Esophagus muscularis mucosa (tissue), 4 donors: Measurements from ENCODE around the gene AQP2. TPM values are rescaled to one million over a fixed set of nuclear protein-coding genes. Genes with fewer than 3 reads are reported as not detected.

Source experiments
- DNase-seq: peaks from one replicate; pipeline ENCODE4 v3.0.0-alpha.2; 2017; ENCODE audit errors: extremely low spot score
- H3K27ac ChIP-seq, 4 donors: fragments of 200-600 bp; sonication (generic); replicated peaks in 1 of 4; 1 replicate in 3 of 4; 2 replicates in 1 of 4; pipeline ENCODE4 v1.5.1; 2016 to 2019; ENCODE audit warnings: mild to moderate bottlenecking in 1 of 4
- H3K27me3 ChIP-seq, 4 donors: fragments of 200-600 bp; sonication (generic); one replicate each; pipeline versions ENCODE4 v1.5.1 to v1.6.0; 2016 to 2019
- H3K36me3 ChIP-seq, 4 donors: fragments of 200-600 bp; sonication (generic); one replicate each; pipeline ENCODE4 v1.5.1; 2016 to 2019
- H3K4me1 ChIP-seq, 4 donors: fragments of 200-600 bp; sonication (generic); one replicate each; pipeline ENCODE4 v1.5.1; 2016 to 2019
- H3K4me3 ChIP-seq, 4 donors: fragments of 200-600 bp; sonication (generic); 1 replicate in 2 of 4; 2 replicates in 2 of 4; pipeline ENCODE4 v1.5.1; 2016 to 2019; ENCODE audit warnings: mild to moderate bottlenecking in 4 of 4, moderate library complexity in 1 of 4
- H3K9me3 ChIP-seq, 4 donors: fragments of 200-600 bp; sonication (generic); 1 replicate in 3 of 4; 2 replicates in 1 of 4; pipeline ENCODE4 v1.5.1; 2016 to 2019
- CTCF ChIP-seq, 3 experiments: fragments of 200-600 bp in 2 of 3; fragments of 450-650 bp in 1 of 3; sonication (generic) in 2 of 3; IDR thresholded peaks; one replicate each; pipeline ENCODE4 v1.5.1; 2017 to 2019; ENCODE audit warnings: antibody characterized with exemption in 3 of 3, mild to moderate bottlenecking in 2 of 3, moderate library complexity in 1 of 3
- EP300 ChIP-seq: sonication (generic); formaldehyde crosslinking; IDR thresholded peaks from one replicate; pipeline ENCODE4 v1.6.1; 2017; ENCODE audit warnings: antibody characterized with exemption
- POLR2A ChIP-seq: fragments of 450-650 bp; IDR thresholded peaks from one replicate; pipeline ENCODE4 v1.6.1; 2017; ENCODE audit warnings: antibody characterized with exemption, moderate library complexity, mild to moderate bottlenecking, low read depth
- POLR2AphosphoS5 ChIP-seq, 2 donors: sonication (generic); formaldehyde crosslinking; IDR thresholded peaks; one replicate each; pipeline ENCODE4 v1.6.1; 2017; ENCODE audit warnings: antibody characterized with exemption in 2 of 2
- WGBS: methylation state at CpG from one replicate; pipeline ENCODE4 v1.1.5; 2018; 5-methylcytosine and 5-hydroxymethylcytosine counted together
- intact Hi-C: fragments of 100-400 bp; cut with DNase I; formaldehyde crosslinking; loops from one replicate; pipeline ENCODE4 v1.15.1; 2023
- total RNA-seq, 4 donors: library from RNA; depleted of rRNA; stranded (reverse); fragments of >200 nt; gene quantifications; one replicate each; pipeline versions ENCODE4 v1.1.0 to v1.2.1, GENCODE V29; 2016

Gene AQP2
- total RNA-seq, 4 donors from 2014 or later, result not detected

- no peak for TF ChIP-seq CTCF (IDR thresholded peaks at IDR 0.05)
- TF ChIP-seq POLR2A, result no peak
- no peak for TF ChIP-seq POLR2AphosphoS5 (IDR thresholded peaks at IDR 0.05)
- TF ChIP-seq EP300, result no peak
- no peaks in the 10 kb centered on the region for H3K9me3 ChIP-seq
- H3K4me1 ChIP-seq, result peaks cover 5 to 11% (median 10%) of the 10 kb centered on the region in 4 donors
- H3K27me3 ChIP-seq, result no peaks in the 10 kb centered on the region
- intact Hi-C loops, result no loop called here
- no peak overlapping the region for H3K27ac ChIP-seq
- H3K36me3 ChIP-seq, result no peaks in the 10 kb centered on the region
- no peak overlapping the region for H3K4me3 ChIP-seq
- DNase-seq, result no peak
- 95% methylated on average over 4 of the region's 5 CpGs for WGBS
Measured at GRCh38 chr12:49944046-49944445, 6.5 kb upstream of the AQP2 start.

GRCh38 chr12:49944718-49945117 is 5.8 kb upstream of the AQP2 start:
- WGBS, result 85% methylated on average over 3 of the region's 3 CpGs
- H3K4me1 ChIP-seq, result peaks cover 5 to 11% (median 10%) of the 10 kb centered on the region in 4 donors
- no peaks in the 10 kb centered on the region for H3K9me3 ChIP-seq
- no peak overlapping the region for H3K4me3 ChIP-seq
- DNase-seq, result no peak
- H3K36me3 ChIP-seq, result no peaks in the 10 kb centered on the region
- TF ChIP-seq CTCF (IDR thresholded peaks at IDR 0.05) (no peak), EP300 (no peak), POLR2A (no peak), POLR2AphosphoS5 (IDR thresholded peaks at IDR 0.05) (no peak)
- no peak overlapping the region for H3K27ac ChIP-seq
- intact Hi-C loops, result loop anchor here (5.0 kb wide), 1 partner anchor 77 kb away; no protein-coding TSS in a partner anchor
- H3K27me3 ChIP-seq, result no peaks in the 10 kb centered on the region

GRCh38 chr12:49945394-49946080 is 5.0 kb upstream of the AQP2 start:
- WGBS, result 9% methylated on average over 28 of the region's 28 CpGs
- peak overlapping the region in 2 of 4 donors; percentile 35 to 37 for H3K27ac ChIP-seq
- H3K9me3 ChIP-seq, result no peaks in the 10 kb centered on the region
- intact Hi-C loops, result loop anchor here (5.0 kb wide), 1 partner anchor 78 kb away; no protein-coding TSS in a partner anchor
- TF ChIP-seq POLR2AphosphoS5 (IDR thresholded peaks at IDR 0.05) (peak; percentile 17 to 49), CTCF (IDR thresholded peaks at IDR 0.05) (peak; percentile 67 to 89 (median 72)), POLR2A (no peak), EP300 (no peak)
- DNase-seq, result peak; percentile 95
- H3K4me1 ChIP-seq, result peaks cover 5 to 11% (median 10%) of the 10 kb centered on the region in 4 donors
- no peaks in the 10 kb centered on the region for H3K36me3 ChIP-seq
- H3K27me3 ChIP-seq, result peaks cover 0 to 8% (median 0%) of the 10 kb centered on the region in 4 donors
- peak overlapping the region; percentile 16 to 52 (median 30) for H3K4me3 ChIP-seq

- no peak for DNase-seq
- H3K27ac ChIP-seq, result peak overlapping the region in 1 of 4 donors; percentile 35
- H3K4me3 ChIP-seq, result no peak overlapping the region
- H3K9me3 ChIP-seq, result no peaks in the 10 kb centered on the region
- H3K4me1 ChIP-seq, result peaks cover 5 to 11% (median 10%) of the 10 kb centered on the region in 4 donors
- intact Hi-C loops, result loop anchor here (5.0 kb wide), 1 partner anchor 79 kb away; no protein-coding TSS in a partner anchor
- no peaks in the 10 kb centered on the region for H3K36me3 ChIP-seq
- H3K27me3 ChIP-seq, result peaks cover 0 to 14% (median 0%) of the 10 kb centered on the region in 4 donors
- no peak for TF ChIP-seq CTCF (IDR thresholded peaks at IDR 0.05)
- TF ChIP-seq POLR2AphosphoS5 (IDR thresholded peaks at IDR 0.05), result no peak
- WGBS, result 91% methylated on average over 9 of the region's 9 CpGs
Measured at GRCh38 chr12:49946086-49946485, 4.5 kb upstream of the AQP2 start.
